GM19395 (cell line): Measurements from ENCODE around the gene ARRB1.

Experiments
- ATAC-seq: cut with Tn5 transposase; IDR thresholded peaks from one replicate; pipeline ENCODE4 v1.9.1; 2021; ENCODE audit warnings: mild to moderate bottlenecking, moderate library complexity; ENCODE audit not compliant: unreplicated experiment

ARRB1 gene

GRCh38 chr11:75262961-75263852 lies 88.3 kb downstream of the ARRB1 start:
- no peak for ATAC-seq

DNA sequence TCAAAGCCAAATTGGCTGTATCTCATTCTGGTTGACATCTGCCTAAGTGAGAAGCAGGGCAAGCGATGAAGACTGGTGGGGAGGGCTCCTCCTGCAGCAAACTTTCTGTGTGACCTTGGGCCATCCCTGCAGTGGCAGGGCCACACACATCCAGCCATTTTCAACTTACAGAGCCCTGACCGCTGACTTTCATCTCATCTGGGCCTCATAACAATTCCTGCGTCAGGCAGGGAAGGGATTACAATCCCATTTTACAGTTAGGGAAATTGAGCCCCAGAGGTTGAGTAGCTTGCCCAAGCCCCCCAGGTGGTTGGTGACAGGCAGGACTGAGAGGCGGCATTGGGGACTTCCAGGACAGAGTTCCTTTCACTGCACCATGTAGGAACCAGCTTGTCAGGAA lies 89.0 kb downstream of the ARRB1 start:
- ATAC-seq: no peak

DNA sequence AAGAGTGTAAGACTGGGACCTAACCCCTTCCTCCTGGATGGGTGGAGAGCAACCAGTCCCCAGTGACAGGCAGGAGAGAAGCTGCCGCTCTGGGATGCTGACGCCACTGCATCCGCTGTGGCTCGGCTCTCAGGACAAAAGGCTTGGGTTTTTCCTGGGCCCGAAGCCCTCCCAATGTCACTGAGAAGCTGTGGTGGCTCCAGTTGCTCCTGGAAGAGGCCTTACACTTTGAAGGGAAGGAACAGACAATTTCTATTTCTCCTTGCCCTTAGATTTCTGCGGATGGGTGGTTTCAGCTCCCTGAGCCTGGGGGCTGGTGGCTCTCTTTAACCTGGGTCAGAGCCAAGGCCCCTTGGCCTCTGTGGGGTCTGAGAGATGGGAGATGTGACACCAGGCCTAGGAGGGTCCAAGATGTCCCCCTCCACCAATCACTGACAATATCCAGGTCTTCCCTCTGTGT lies 89.5 kb downstream of the ARRB1 start:
- no peak for ATAC-seq

- ATAC-seq: no peak
Measured at GRCh38 chr11:75260396-75261170, 90.9 kb downstream of the ARRB1 start.

DNA sequence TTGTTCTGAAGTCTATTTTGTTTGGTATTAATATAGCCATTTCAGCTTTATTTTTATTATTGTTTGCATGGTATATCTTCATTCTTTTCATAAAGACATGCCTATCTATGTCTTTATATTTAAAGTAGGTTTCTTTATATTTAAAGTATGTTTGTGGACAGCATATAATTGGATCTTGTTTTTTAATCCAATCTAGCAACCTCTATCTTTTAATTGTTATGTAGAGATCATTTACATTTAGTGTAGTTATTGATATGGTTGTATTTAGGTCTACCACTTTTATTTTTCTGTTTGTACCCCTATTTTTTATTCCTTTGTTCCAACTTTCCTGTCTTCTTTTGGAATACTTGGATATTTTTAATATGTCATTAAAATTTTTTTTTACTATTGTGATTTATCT lies 97.1 kb downstream of the ARRB1 start:
- ATAC-seq: no peak

DNA sequence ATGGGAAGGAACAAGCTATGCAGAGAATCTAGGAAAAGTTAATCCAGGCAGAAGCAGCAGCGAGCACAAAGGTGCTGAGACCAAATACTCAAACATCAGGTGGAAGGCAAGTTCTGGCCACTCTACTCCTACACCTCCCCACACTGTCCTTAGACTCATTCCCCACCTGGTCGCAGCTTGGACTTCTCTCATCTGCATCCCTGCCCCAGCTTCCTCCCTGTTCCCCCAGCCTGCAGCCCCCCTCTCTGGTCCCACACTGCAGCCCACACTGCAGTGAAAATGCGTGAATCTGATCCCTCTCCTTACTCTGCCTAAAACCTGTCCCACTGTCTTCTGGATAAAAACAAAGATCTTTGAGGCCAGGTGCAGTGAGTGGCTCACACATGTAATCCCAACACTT lies 101.8 kb downstream of the ARRB1 start:
- no peak for ATAC-seq

GRCh38 chr11:75248924-75249256 lies 102.6 kb downstream of the ARRB1 start:
- no peak for ATAC-seq

- ATAC-seq: no peak
Measured at GRCh38 chr11:75246671-75247350, 104.7 kb downstream of the ARRB1 start.

GRCh38 chr11:75246006-75246670 lies 105.3 kb downstream of the ARRB1 start:
- no peak for ATAC-seq

DNA sequence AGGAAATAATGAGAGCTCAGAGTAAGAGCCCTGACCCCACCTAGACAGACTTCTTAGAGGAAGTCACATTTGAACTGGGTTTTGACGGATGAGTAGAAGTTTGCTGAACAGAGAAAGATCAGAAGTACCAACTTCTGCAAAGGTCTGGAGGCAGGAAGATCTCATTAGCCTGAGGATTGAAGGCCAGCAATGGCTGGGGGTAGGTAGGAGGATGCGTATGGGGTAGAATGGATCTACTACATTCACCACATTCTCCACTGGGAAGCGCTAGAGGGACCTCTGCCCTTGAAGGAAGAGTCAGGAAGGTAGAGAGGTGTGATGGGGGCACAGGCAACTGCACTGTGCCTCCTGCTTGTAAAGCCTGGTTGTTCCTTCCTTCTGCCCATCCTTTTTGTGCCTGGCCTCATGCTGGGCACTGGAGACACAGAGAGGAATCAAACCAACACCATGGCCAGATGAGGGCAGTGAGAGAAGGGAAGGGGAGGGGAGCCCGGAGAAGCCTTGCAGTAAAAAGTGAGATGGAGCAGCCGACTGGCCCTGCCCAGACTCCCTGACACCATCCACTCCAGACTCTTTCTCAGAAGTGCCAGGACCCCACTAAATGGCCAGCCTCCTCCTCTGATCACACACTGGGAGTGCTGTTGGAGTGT lies 106.0 kb downstream of the ARRB1 start:
- ATAC-seq: no peak

- no peak for ATAC-seq
Measured at GRCh38 chr11:75244052-75244814, 107.2 kb downstream of the ARRB1 start.

- ATAC-seq: no peak
Measured at GRCh38 chr11:75242722-75243600, 108.5 kb downstream of the ARRB1 start.

GRCh38 chr11:75241906-75242644 lies 109.4 kb downstream of the ARRB1 start:
- no peak for ATAC-seq

DNA sequence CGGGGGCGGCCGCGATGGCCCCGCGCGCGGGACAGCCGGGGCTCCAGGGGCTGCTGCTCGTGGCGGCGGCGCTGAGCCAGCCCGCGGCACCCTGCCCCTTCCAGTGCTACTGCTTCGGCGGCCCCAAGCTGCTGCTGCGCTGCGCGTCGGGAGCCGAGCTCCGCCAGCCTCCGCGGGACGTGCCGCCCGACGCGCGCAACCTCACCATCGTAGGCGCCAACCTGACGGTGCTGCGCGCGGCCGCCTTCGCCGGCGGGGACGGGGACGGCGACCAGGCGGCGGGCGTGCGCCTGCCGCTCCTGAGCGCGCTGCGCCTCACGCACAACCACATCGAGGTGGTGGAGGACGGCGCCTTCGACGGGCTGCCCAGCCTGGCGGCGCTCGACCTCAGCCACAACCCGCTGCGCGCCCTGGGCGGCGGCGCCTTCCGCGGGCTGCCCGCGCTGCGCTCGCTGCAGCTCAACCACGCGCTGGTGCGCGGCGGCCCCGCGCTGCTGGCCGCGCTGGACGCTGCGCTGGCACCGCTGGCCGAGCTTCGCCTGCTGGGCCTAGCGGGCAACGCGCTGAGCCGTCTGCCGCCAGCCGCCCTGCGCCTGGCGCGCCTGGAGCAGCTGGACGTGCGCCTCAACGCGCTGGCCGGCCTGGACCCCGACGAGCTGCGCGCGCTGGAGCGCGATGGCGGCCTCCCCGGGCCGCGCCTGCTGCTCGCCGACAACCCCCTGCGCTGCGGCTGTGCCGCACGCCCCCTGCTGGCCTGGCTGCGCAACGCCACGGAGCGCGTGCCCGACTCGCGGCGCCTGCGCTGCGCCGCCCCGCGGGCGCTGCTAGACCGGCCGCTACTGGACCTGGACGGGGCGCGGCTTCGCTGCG lies 110.2 kb downstream of the ARRB1 start:
- peak; percentile 87 for ATAC-seq

GRCh38 chr11:75240311-75241035 lies 111.0 kb downstream of the ARRB1 start, which contains the start of gene TPBGL:
TSS of gene TPBGL (plus strand) at chr11:75240774. CDS start at chr11:75241050, 276 bp downstream.
- no peak for ATAC-seq

GRCh38 chr11:75239531-75240290 lies 111.8 kb downstream of the ARRB1 start:
- no peak for ATAC-seq
